NCI-H2196 treated with DMSO at 0.1 percent for 48 hours (cell line): ENCODE measurements around the gene DTNA.
"Not testable (repeated sequence)": the region's sequence is repeated elsewhere in the genome, so short reads cannot be mapped to it uniquely, and the experiment has no call there.

ENCODE experiments used
- DNase-seq: peaks from one replicate; lab custom pipeline; 2025; ENCODE audit not compliant: unreplicated experiment; lab: John Stamatoyannopoulos, UW

The DTNA gene

GRCh38 chr18:34887881-34888580 lies 177.9 kb downstream of the DTNA start:
- no peak for DNase-seq

GRCh38 chr18:34890486-34891085 lies 180.5 kb downstream of the DTNA start:
- no peak for DNase-seq

- no peak for DNase-seq
Measured at GRCh38 chr18:34892379-34892778, 182.3 kb downstream of the DTNA start.

GRCh38 chr18:34893239-34893638 lies 183.1 kb downstream of the DTNA start:
- no peak for DNase-seq

GRCh38 chr18:34901299-34901698 lies 191.2 kb downstream of the DTNA start:
- DNase-seq, result no peak

GRCh38 chr18:34904994-34905393 lies 194.9 kb downstream of the DTNA start:
- DNase-seq, result no peak

GRCh38 chr18:34906985-34907384 lies 196.9 kb downstream of the DTNA start:
- DNase-seq, result not testable (repeated sequence)

- DNase-seq, result no peak
Measured at GRCh38 chr18:34909637-34910364, 199.7 kb downstream of the DTNA start.

GRCh38 chr18:34911081-34911480 lies 201.0 kb downstream of the DTNA start:
- no peak for DNase-seq

- no peak for DNase-seq
Measured at GRCh38 chr18:34911661-34912384, 201.7 kb downstream of the DTNA start.

GRCh38 chr18:34913837-34914661 lies 204.0 kb downstream of the DTNA start:
- no peak for DNase-seq

GRCh38 chr18:34915046-34915445 lies 204.9 kb downstream of the DTNA start:
- no peak for DNase-seq

GRCh38 chr18:34916539-34916938 lies 206.4 kb downstream of the DTNA start:
- DNase-seq, result not testable (repeated sequence)

- no peak for DNase-seq
Measured at GRCh38 chr18:34918856-34919255, 208.8 kb downstream of the DTNA start.

GRCh38 chr18:34921226-34921625 lies 211.1 kb downstream of the DTNA start:
- no peak for DNase-seq

GRCh38 chr18:34921811-34922385 lies 211.8 kb downstream of the DTNA start:
- DNase-seq, result no peak

- DNase-seq, result not testable (repeated sequence)
Measured at GRCh38 chr18:34922594-34922993, 212.5 kb downstream of the DTNA start.

GRCh38 chr18:34923911-34924310 lies 213.8 kb downstream of the DTNA start:
- no peak for DNase-seq

- DNase-seq, result no peak
Measured at GRCh38 chr18:34926683-34927082, 216.6 kb downstream of the DTNA start.

- no peak for DNase-seq
Measured at GRCh38 chr18:34928088-34928753, 218.1 kb downstream of the DTNA start.
